ENCODE data around the gene KRTAP12-4. TPM values are rescaled to one million over a fixed set of nuclear protein-coding genes. Genes with fewer than 3 reads are reported as not detected.

The KRTAP12-4 gene
- total RNA-seq, 4 donors from 2014 or later, result not detected

GRCh38 chr21:44684483-44684882 is 30.0 kb upstream of the KRTAP12-4 start:
- Histone ChIP-seq H3K4me3 (no peak overlapping the region), H3K27me3 (no peaks in the 10 kb centered on the region), H3K9me3 (no peaks in the 10 kb centered on the region), H3K27ac (no peak overlapping the region), H3K4me1 (no peaks in the 10 kb centered on the region), H3K36me3 (no peaks in the 10 kb centered on the region)
- DNase-seq, result no peak
- no peak for TF ChIP-seq POLR2A (IDR thresholded peaks at IDR 0.05)
- TF ChIP-seq, protein P1, sequence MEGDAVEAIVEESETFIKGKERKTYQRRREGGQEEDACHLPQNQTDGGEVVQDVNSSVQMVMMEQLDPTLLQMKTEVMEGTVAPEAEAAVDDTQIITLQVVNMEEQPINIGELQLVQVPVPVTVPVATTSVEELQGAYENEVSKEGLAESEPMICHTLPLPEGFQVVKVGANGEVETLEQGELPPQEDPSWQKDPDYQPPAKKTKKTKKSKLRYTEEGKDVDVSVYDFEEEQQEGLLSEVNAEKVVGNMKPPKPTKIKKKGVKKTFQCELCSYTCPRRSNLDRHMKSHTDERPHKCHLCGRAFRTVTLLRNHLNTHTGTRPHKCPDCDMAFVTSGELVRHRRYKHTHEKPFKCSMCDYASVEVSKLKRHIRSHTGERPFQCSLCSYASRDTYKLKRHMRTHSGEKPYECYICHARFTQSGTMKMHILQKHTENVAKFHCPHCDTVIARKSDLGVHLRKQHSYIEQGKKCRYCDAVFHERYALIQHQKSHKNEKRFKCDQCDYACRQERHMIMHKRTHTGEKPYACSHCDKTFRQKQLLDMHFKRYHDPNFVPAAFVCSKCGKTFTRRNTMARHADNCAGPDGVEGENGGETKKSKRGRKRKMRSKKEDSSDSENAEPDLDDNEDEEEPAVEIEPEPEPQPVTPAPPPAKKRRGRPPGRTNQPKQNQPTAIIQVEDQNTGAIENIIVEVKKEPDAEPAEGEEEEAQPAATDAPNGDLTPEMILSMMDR (IDR thresholded peaks at IDR 0.05), result no peak

DNA sequence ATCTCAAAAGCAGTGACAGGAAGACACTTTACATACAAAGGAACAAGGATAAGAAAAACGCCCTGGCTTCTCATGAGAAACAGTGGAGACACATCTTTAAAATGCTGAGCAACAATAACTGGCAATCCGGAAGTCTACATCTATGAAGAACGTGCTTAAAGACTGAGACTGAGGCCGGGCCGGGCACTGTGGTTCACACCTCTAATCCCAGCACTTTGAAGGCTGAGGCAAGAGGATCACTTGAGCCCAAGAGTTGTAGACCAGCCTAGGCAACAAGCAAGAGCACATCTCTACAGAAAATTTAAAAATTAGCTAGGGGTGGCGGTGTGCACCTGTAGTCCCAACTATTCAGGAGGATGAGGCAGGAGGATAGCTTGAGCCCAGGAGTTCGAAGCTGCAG is 29.6 kb upstream of the KRTAP12-4 start:
- no peak for DNase-seq
- Histone ChIP-seq H3K27ac (no peak overlapping the region), H3K36me3 (no peaks in the 10 kb centered on the region), H3K9me3 (no peaks in the 10 kb centered on the region), H3K4me1 (no peaks in the 10 kb centered on the region), H3K4me3 (no peak overlapping the region), H3K27me3 (no peaks in the 10 kb centered on the region)
- TF ChIP-seq, protein P1 (IDR thresholded peaks at IDR 0.05), result no peak
- TF ChIP-seq POLR2A (IDR thresholded peaks at IDR 0.05), result no peak

DNA sequence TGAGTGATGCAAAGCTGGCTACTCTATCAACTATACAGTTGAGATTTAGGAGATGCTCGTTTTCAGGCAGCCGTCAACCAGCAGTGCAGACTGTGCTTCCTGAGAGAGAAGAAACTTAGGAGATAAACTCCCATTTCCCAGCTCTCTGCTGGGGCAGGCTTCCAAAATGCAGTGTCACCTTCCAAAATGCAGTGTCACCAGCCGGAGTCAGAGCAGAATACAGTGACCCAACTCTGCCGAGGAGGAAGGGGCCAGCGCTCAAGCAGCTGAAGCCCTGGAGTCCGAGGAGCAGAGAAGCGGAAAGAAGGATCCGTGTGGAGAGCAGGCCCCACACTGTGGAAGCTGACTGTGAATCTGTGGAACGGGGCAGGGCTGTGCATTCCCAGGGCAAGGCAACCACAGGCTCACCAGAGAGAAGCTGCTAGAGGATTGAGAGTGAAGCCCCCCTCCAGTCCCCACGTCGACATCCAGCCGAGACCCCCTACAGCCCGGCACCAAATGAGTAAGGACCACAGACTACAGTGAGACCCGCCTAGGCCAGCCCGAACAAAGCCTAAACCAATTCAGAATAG is 28.2 kb upstream of the KRTAP12-4 start:
- Histone ChIP-seq H3K27me3 (no peaks in the 10 kb centered on the region), H3K9me3 (no peaks in the 10 kb centered on the region), H3K4me3 (no peak overlapping the region), H3K4me1 (no peaks in the 10 kb centered on the region), H3K27ac (no peak overlapping the region), H3K36me3 (no peaks in the 10 kb centered on the region)
- TF ChIP-seq, protein P1 (IDR thresholded peaks at IDR 0.05), result no peak
- TF ChIP-seq POLR2A (IDR thresholded peaks at IDR 0.05), result no peak
- no peak for DNase-seq

DNA sequence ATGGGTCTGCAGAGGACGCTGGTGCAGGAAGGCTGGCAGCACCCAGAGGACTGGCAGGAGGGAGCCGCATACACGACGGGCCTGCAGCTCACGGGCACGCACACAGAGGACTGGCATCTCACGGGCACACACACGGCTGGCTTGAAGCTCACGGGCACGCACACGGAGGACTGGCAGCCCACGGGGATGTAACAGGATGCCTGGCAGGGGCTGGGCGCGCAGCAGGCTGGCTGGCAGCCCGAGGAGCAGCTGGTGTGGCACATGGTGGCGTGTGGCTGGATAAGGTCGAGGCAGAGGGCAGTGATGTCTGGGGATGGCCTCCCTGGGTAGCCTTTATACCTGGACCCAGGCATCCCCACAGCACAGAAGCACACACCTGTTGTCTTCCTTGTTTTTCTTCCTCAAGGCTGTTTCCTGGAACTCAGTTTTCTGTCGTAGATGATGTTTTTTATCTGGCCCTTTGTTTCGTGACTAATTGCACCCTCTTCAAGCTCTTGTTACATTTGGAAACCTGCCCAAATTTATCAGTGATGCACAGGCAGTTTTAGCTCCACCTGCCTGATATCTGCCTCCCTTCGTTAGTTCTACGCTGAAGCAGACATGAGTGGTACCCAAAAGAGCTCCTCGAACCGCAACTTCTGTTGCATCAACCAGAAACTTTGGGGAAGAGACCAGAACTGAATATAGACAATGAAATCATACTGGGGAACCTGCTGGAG is 27.6 kb upstream of the KRTAP12-4 start, which contains the start of gene KRTAP12-1:
Gene KRTAP12-1 (minus strand): TSS at position 303 of the 719 bp plus-strand sequence. CDS start 40 bp downstream, at position 263.
- Histone ChIP-seq H3K9me3 (no peaks in the 10 kb centered on the region), H3K36me3 (no peaks in the 10 kb centered on the region), H3K27ac (no peak within 1 kb of the TSS), H3K4me3 (no peak within 1 kb of the TSS), H3K27me3 (no peaks in the 10 kb centered on the region), H3K4me1 (no peaks in the 10 kb centered on the region)
- TF ChIP-seq POLR2A (IDR thresholded peaks at IDR 0.05), result no peak
- TF ChIP-seq, protein P1 (IDR thresholded peaks at IDR 0.05), result no peak
- no peak for DNase-seq

GRCh38 chr21:44681152-44681551 is 26.7 kb upstream of the KRTAP12-4 start:
- H3K4me3 ChIP-seq, result no peak overlapping the region
- H3K9me3 ChIP-seq, result no peaks in the 10 kb centered on the region
- no peak for DNase-seq
- no peak for TF ChIP-seq POLR2A (IDR thresholded peaks at IDR 0.05)
- TF ChIP-seq, protein P1 (IDR thresholded peaks at IDR 0.05), result no peak
- no peaks in the 10 kb centered on the region for H3K4me1 ChIP-seq
- no peak overlapping the region for H3K27ac ChIP-seq
- no peaks in the 10 kb centered on the region for H3K36me3 ChIP-seq
- H3K27me3 ChIP-seq, result no peaks in the 10 kb centered on the region
